PC-3 (cell line): ENCODE data around the gene GOLGA6C.
"Not testable (repeated sequence)": the region's sequence is repeated elsewhere in the genome, so short reads cannot be mapped to it uniquely, and the experiment has no call there.

ENCODE experiments used
- EZH2 ChIP-seq: fragments of 300-600 bp; sonication (generic); IDR thresholded peaks from one replicate; pipeline ENCODE4 v1.6.1; 2017; ENCODE audit warnings: antibody characterized with exemption, mild to moderate bottlenecking, low read length; ENCODE audit not compliant: unreplicated experiment
- EZH2phosphoT487 ChIP-seq: fragments of 300-600 bp; sonication (generic); IDR thresholded peaks from 2 replicates; pipeline ENCODE4 v1.6.1; 2018; ENCODE audit warnings: mild to moderate bottlenecking, antibody characterized with exemption, low read length, borderline replicate concordance
- TF ChIP-seq, protein P1 (sequence below): fragments of 300-600 bp; sonication (generic); conservative IDR thresholded peaks from 2 replicates; pipeline ENCODE4 v1.5.1; 2017; ENCODE audit warnings: antibody characterized with exemption, low read depth, mild to moderate bottlenecking, low read length

DNA sequence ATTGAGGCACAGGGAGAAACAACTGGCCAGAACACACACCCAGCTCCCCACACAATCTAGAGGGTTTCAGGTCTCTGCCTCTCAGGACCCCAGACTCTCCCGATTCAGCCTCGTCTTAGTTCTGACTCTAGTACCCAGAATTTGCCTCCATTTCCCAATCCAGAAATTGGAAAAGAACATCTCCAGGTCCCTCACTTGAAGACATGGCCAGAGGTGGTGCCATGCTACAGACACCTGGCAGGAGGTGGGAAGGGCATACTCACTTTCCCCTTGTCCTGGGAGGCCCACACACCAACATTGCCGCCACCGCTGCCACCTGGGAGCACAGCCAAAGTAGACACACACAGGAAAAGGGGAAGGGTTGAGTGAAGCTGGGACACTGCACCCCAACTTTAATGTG lies 44.6 kb downstream of the GOLGA6C start:
- not testable (repeated sequence) for TF ChIP-seq EZH2, EZH2phosphoT487
- TF ChIP-seq, protein P1, sequence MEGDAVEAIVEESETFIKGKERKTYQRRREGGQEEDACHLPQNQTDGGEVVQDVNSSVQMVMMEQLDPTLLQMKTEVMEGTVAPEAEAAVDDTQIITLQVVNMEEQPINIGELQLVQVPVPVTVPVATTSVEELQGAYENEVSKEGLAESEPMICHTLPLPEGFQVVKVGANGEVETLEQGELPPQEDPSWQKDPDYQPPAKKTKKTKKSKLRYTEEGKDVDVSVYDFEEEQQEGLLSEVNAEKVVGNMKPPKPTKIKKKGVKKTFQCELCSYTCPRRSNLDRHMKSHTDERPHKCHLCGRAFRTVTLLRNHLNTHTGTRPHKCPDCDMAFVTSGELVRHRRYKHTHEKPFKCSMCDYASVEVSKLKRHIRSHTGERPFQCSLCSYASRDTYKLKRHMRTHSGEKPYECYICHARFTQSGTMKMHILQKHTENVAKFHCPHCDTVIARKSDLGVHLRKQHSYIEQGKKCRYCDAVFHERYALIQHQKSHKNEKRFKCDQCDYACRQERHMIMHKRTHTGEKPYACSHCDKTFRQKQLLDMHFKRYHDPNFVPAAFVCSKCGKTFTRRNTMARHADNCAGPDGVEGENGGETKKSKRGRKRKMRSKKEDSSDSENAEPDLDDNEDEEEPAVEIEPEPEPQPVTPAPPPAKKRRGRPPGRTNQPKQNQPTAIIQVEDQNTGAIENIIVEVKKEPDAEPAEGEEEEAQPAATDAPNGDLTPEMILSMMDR, result not testable (repeated sequence)
